GM04503 (cell line): Measurements from ENCODE around the gene WDR82.
"Not testable (repeated sequence)": the region's sequence is repeated elsewhere in the genome, so short reads cannot be mapped to it uniquely, and the experiment has no call there.

Source experiments
- DNase-seq: peaks from one replicate; pipeline ENCODE4 v3.0.0-alpha.2; 2012; ENCODE audit warnings: low read depth

WDR82 gene

GRCh38 chr3:52289747-52290595 lies 11.5 kb upstream of the WDR82 start:
- no peak for DNase-seq

GRCh38 chr3:52289338-52289746 lies 10.9 kb upstream of the WDR82 start:
- DNase-seq: no peak

GRCh38 chr3:52288674-52289073 lies 10.2 kb upstream of the WDR82 start:
- DNase-seq: no peak

- no peak for DNase-seq
Observed at GRCh38 chr3:52286777-52287110, 8.3 kb upstream of the WDR82 start.

GRCh38 chr3:52284051-52284450 lies 5.6 kb upstream of the WDR82 start:
- not testable (repeated sequence) for DNase-seq

- DNase-seq: no peak
Observed at GRCh38 chr3:52283306-52283705, 4.9 kb upstream of the WDR82 start.

GRCh38 chr3:52281981-52282801 lies 3.7 kb upstream of the WDR82 start:
- DNase-seq: no peak

GRCh38 chr3:52280050-52280461 lies 1.6 kb upstream of the WDR82 start:
- DNase-seq: no peak

GRCh38 chr3:52279596-52279995 lies 1.1 kb upstream of the WDR82 start:
- no peak for DNase-seq

- no peak for DNase-seq
Observed at GRCh38 chr3:52277972-52278509, 408 bp downstream of the WDR82 start.

GRCh38 chr3:52277071-52277964 lies 1.1 kb downstream of the WDR82 start:
- DNase-seq: no peak

GRCh38 chr3:52274781-52275180 lies 3.7 kb downstream of the WDR82 start:
- DNase-seq: not testable (repeated sequence)

GRCh38 chr3:52272831-52273230 lies 5.6 kb downstream of the WDR82 start:
- no peak for DNase-seq

GRCh38 chr3:52272172-52272571 lies 6.3 kb downstream of the WDR82 start:
- not testable (repeated sequence) for DNase-seq

- DNase-seq: no peak
Observed at GRCh38 chr3:52270252-52270754, 8.1 kb downstream of the WDR82 start.

- no peak for DNase-seq
Observed at GRCh38 chr3:52269776-52270175, 8.7 kb downstream of the WDR82 start.

GRCh38 chr3:52268036-52268435 lies 10.4 kb downstream of the WDR82 start:
- DNase-seq: no peak

- DNase-seq: no peak
Observed at GRCh38 chr3:52265387-52265786, 13.1 kb downstream of the WDR82 start.

GRCh38 chr3:52262447-52262846 lies 16.0 kb downstream of the WDR82 start:
- no peak for DNase-seq

GRCh38 chr3:52259448-52259847 lies 19.0 kb downstream of the WDR82 start:
- no peak for DNase-seq

GRCh38 chr3:52259035-52259434 lies 19.4 kb downstream of the WDR82 start:
- DNase-seq: no peak

GRCh38 chr3:52257911-52258310 lies 20.5 kb downstream of the WDR82 start:
- DNase-seq: no peak
